Thoracic aorta (tissue), 2 donors: ENCODE data around the gene FMNL2. TPM values are rescaled to one million over a fixed set of nuclear protein-coding genes. Genes with fewer than 3 reads are reported as not detected.

Experiments
- ATAC-seq: fragments of 150-250 bp; one replicate; pipeline ENCODE4 v1.8.0; 2017; ENCODE audit warnings: low read depth; ENCODE audit not compliant: insufficient number of reproducible peaks, low FRiP score
- DNase-seq: peaks from one replicate; pipeline ENCODE4 v3.0.0-alpha.2; 2020; ENCODE audit warnings: low spot score
- H3K27ac ChIP-seq, 2 donors: fragments of 200-600 bp; sonication (generic); 1 replicate in 1 of 2; 2 replicates in 1 of 2; pipeline ENCODE4 v1.5.1; 2016; ENCODE audit warnings: mild to moderate bottlenecking in 2 of 2, moderate library complexity in 2 of 2
- H3K27me3 ChIP-seq: fragments of 200-600 bp; sonication (generic); replicated peaks from 2 replicates; pipeline ENCODE4 v1.6.0; 2016; ENCODE audit warnings: mild to moderate bottlenecking; ENCODE audit not compliant: insufficient read depth
- H3K36me3 ChIP-seq: fragments of 200-600 bp; sonication (generic); one replicate; pipeline ENCODE4 v1.5.1; 2016
- H3K4me1 ChIP-seq, 2 donors: fragments of 200-600 bp; sonication (generic); 1 replicate in 1 of 2; 2 replicates in 1 of 2; pipeline versions ENCODE4 v1.5.1 to v1.6.0; 2016; ENCODE audit warnings: low read depth in 2 of 2, mild to moderate bottlenecking in 1 of 2; ENCODE audit not compliant: control insufficient read depth in 1 of 2
- H3K4me3 ChIP-seq: fragments of 200-600 bp; sonication (generic); 2 replicates; pipeline ENCODE4 v1.5.1; 2016; ENCODE audit warnings: mild to moderate bottlenecking
- H3K9me3 ChIP-seq: fragments of 200-600 bp; sonication (generic); 2 replicates; pipeline ENCODE4 v1.5.1; 2016
- CTCF ChIP-seq: fragments of 200-600 bp; sonication (generic); IDR thresholded peaks from one replicate; pipeline ENCODE4 v1.5.1; 2019; ENCODE audit warnings: antibody characterized with exemption
- total RNA-seq, 2 donors: library from RNA; depleted of rRNA; stranded (reverse); fragments of >200 nt; gene quantifications; one replicate each; pipeline versions ENCODE4 v1.1.0 to v1.2.3, GENCODE V29; 2016

Gene FMNL2
- total RNA-seq: 10 to 100 TPM; 30.6 to 87.0 TPM

GRCh38 chr2:152335016-152335725 lies at the start of gene FMNL2:
TSS of gene FMNL2 (plus strand) at chr2:152335174.
- TF ChIP-seq CTCF: no peak
- peak; percentile 69 for ATAC-seq
- Histone ChIP-seq H3K36me3 (no peaks in the 10 kb centered on the region), H3K27ac (peak within 1 kb of the TSS; percentile 76 to 89), H3K4me1 (peaks cover 4 to 36% of the 10 kb centered on the region in 2 donors), H3K9me3 (no peaks in the 10 kb centered on the region), H3K4me3 (peak within 1 kb of the TSS; percentile 98), H3K27me3 (no peaks in the 10 kb centered on the region)
- DNase-seq: peak; percentile 45

- Histone ChIP-seq H3K9me3 (no peaks in the 10 kb centered on the region), H3K27me3 (no peaks in the 10 kb centered on the region), H3K4me3 (no peak overlapping the region), H3K4me1 (no peaks in the 10 kb centered on the region), H3K27ac (no peak overlapping the region), H3K36me3 (no peaks in the 10 kb centered on the region)
- no peak for DNase-seq
- no peak for TF ChIP-seq CTCF
- ATAC-seq: no peak
Observed at GRCh38 chr2:152292991-152293390, 42.0 kb upstream of the FMNL2 start.

- Histone ChIP-seq H3K4me3 (no peak overlapping the region), H3K36me3 (no peaks in the 10 kb centered on the region), H3K27me3 (no peaks in the 10 kb centered on the region), H3K9me3 (no peaks in the 10 kb centered on the region), H3K27ac (no peak overlapping the region), H3K4me1 (no peaks in the 10 kb centered on the region)
- ATAC-seq (no peak), DNase-seq (no peak)
- TF ChIP-seq CTCF: no peak
Observed at GRCh38 chr2:152297715-152298114, 37.3 kb upstream of the FMNL2 start.

GRCh38 chr2:152298754-152299153 lies 36.2 kb upstream of the FMNL2 start:
- no peaks in the 10 kb centered on the region for H3K4me1 ChIP-seq
- ATAC-seq (no peak), DNase-seq (no peak)
- H3K27me3 ChIP-seq: no peaks in the 10 kb centered on the region
- H3K9me3 ChIP-seq: no peaks in the 10 kb centered on the region
- TF ChIP-seq CTCF: no peak
- no peak overlapping the region for H3K27ac ChIP-seq
- H3K36me3 ChIP-seq: no peaks in the 10 kb centered on the region
- no peak overlapping the region for H3K4me3 ChIP-seq

GRCh38 chr2:152301131-152301530 lies 33.8 kb upstream of the FMNL2 start:
- Histone ChIP-seq H3K4me3 (no peak overlapping the region), H3K27ac (no peak overlapping the region), H3K36me3 (no peaks in the 10 kb centered on the region), H3K9me3 (no peaks in the 10 kb centered on the region), H3K4me1 (no peaks in the 10 kb centered on the region), H3K27me3 (no peaks in the 10 kb centered on the region)
- no peak for ATAC-seq
- no peak for DNase-seq
- no peak for TF ChIP-seq CTCF
